ENCODE results near the gene FBLIM1. TPM values are rescaled to one million over a fixed set of nuclear protein-coding genes. Genes with fewer than 3 reads are reported as not detected.

FBLIM1 gene
- polyA plus RNA-seq, 1 experiment, result 122 TPM

DNA sequence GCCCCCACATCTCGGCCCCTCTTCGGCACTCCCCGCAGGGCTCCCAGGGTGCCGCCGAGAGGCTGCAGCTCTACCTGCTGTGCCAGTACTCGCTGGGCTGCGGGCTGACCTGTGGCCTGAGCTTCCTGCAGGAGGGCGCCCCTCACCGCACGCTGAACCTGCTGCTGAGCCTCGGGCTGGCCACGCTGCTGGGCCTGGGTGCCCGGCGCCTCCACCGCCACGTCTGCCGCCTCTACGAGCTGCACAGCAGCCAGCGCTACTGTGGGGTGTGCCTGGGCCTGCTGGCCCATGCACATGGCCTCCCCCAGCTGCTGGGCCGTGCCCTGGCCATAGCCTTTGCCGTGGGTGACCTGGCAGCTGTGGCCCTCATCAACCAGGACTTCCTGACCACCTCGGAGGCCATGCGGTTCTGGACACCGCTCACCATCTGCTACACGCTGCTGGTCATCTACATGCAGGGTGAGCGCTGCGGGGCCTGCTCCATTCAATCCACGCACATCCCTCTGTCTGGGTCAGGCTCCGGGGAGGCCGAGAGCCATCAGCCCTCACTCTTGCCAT is 14.4 kb upstream of the FBLIM1 start:
- Histone ChIP-seq H3K9me3 (ENCODE audit: control insufficient read depth, insufficient read depth, low read length) (no peaks in the 10 kb centered on the region), H3K27me3 (ENCODE audit: control insufficient read depth, insufficient read depth, low read length) (no peaks in the 10 kb centered on the region), H3K4me3 (ENCODE audit: low read depth, low read length) (no peak overlapping the region), H3K27ac (ENCODE audit: low read depth, low read length) (no peak overlapping the region)
- ChIA-PET POLR2A (no interaction called here), CTCF (no interaction called here)
- DNase-seq (ENCODE audit: low read depth, low spot score), result no peak
- TF ChIP-seq, protein P1, sequence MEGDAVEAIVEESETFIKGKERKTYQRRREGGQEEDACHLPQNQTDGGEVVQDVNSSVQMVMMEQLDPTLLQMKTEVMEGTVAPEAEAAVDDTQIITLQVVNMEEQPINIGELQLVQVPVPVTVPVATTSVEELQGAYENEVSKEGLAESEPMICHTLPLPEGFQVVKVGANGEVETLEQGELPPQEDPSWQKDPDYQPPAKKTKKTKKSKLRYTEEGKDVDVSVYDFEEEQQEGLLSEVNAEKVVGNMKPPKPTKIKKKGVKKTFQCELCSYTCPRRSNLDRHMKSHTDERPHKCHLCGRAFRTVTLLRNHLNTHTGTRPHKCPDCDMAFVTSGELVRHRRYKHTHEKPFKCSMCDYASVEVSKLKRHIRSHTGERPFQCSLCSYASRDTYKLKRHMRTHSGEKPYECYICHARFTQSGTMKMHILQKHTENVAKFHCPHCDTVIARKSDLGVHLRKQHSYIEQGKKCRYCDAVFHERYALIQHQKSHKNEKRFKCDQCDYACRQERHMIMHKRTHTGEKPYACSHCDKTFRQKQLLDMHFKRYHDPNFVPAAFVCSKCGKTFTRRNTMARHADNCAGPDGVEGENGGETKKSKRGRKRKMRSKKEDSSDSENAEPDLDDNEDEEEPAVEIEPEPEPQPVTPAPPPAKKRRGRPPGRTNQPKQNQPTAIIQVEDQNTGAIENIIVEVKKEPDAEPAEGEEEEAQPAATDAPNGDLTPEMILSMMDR (IDR thresholded peaks at IDR 0.05; ENCODE audit: low read depth, low read length), result no peak

DNA sequence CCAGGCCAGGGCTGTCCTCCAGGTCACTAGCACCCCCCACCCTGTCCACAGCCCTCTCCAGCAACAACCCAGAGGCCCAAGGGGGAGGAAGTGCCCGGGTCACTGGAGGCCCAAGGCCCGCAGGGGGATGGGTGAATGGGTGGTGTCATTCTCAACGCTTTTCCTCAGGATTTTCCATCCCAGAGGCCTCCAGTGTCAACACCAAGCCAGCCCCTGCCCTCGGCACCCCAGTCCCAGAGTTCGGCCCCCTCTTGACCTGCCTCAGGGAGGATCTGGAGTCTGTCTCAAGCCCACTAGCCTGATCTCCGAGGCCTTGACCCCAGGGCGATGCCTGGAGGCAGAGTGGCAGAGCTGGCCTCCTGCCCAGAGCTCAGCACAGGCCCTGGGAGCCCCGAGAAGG is 11.2 kb upstream of the FBLIM1 start:
- TF ChIP-seq, protein P1 (IDR thresholded peaks at IDR 0.05; ENCODE audit: low read depth, low read length), result no peak
- Histone ChIP-seq H3K4me3 (ENCODE audit: low read depth, low read length) (no peak overlapping the region), H3K27me3 (ENCODE audit: control insufficient read depth, insufficient read depth, low read length) (no peaks in the 10 kb centered on the region), H3K27ac (ENCODE audit: low read depth, low read length) (no peak overlapping the region), H3K9me3 (ENCODE audit: control insufficient read depth, insufficient read depth, low read length) (no peaks in the 10 kb centered on the region)
- CTCF ChIA-PET, result no interaction called here
- no peak for DNase-seq (ENCODE audit: low read depth, low spot score)
- POLR2A ChIA-PET, result no interaction called here

- Histone ChIP-seq H3K4me3 (ENCODE audit: low read depth, low read length) (no peak overlapping the region), H3K27ac (ENCODE audit: low read depth, low read length) (no peak overlapping the region), H3K27me3 (ENCODE audit: control insufficient read depth, insufficient read depth, low read length) (no peaks in the 10 kb centered on the region), H3K9me3 (ENCODE audit: control insufficient read depth, insufficient read depth, low read length) (no peaks in the 10 kb centered on the region)
- ChIA-PET POLR2A (no interaction called here), CTCF (interaction anchor here (0.5 kb wide), 1 partner anchor 154 kb away, joined by 3 read pairs; no protein-coding TSS in a partner anchor)
- no peak for DNase-seq (ENCODE audit: low read depth, low spot score)
- TF ChIP-seq, protein P1 (IDR thresholded peaks at IDR 0.05; ENCODE audit: low read depth, low read length), result no peak
Observed at GRCh38 chr1:15748264-15748663, 10.3 kb upstream of the FBLIM1 start.

GRCh38 chr1:15748690-15749398 is 9.8 kb upstream of the FBLIM1 start:
- no peak for DNase-seq (ENCODE audit: low read depth, low spot score)
- Histone ChIP-seq H3K9me3 (ENCODE audit: control insufficient read depth, insufficient read depth, low read length) (no peaks in the 10 kb centered on the region), H3K27me3 (ENCODE audit: control insufficient read depth, insufficient read depth, low read length) (no peaks in the 10 kb centered on the region), H3K4me3 (ENCODE audit: low read depth, low read length) (no peak overlapping the region), H3K27ac (ENCODE audit: low read depth, low read length) (no peak overlapping the region)
- TF ChIP-seq, protein P1 (IDR thresholded peaks at IDR 0.05; ENCODE audit: low read depth, low read length), result no peak
- ChIA-PET POLR2A (no interaction called here), CTCF (interaction anchor here (0.5 kb wide), 1 partner anchor 155 kb away, joined by 3 read pairs; no protein-coding TSS in a partner anchor)
